ENCODE data around the gene CDKL1.
A peak's percentile ranks its signal among the peaks of the same experiment; 100 is the strongest.
"Not testable (repeated sequence)": the region's sequence is repeated elsewhere in the genome, so short reads cannot be mapped to it uniquely, and the experiment has no call there.

The CDKL1 gene

GRCh38 chr14:50383618-50384225 is 13.0 kb downstream of the CDKL1 start:
- no peak for DNase-seq

GRCh38 chr14:50381823-50382287 is 14.8 kb downstream of the CDKL1 start:
- no peak for DNase-seq

GRCh38 chr14:50381008-50381407 is 15.7 kb downstream of the CDKL1 start:
- DNase-seq: no peak

- DNase-seq: no peak
Observed at GRCh38 chr14:50380455-50380854, 16.2 kb downstream of the CDKL1 start.

- DNase-seq: no peak
Observed at GRCh38 chr14:50379563-50379962, 17.1 kb downstream of the CDKL1 start.

GRCh38 chr14:50377550-50378085 is 19.1 kb downstream of the CDKL1 start:
- no peak for DNase-seq

- no peak for DNase-seq
Observed at GRCh38 chr14:50375760-50376159, 20.9 kb downstream of the CDKL1 start.

GRCh38 chr14:50373959-50374358 is 22.7 kb downstream of the CDKL1 start:
- no peak for DNase-seq

- no peak for DNase-seq
Observed at GRCh38 chr14:50371546-50371945, 25.1 kb downstream of the CDKL1 start.

GRCh38 chr14:50366589-50366988 is 30.1 kb downstream of the CDKL1 start:
- DNase-seq: no peak

GRCh38 chr14:50366115-50366514 is 30.6 kb downstream of the CDKL1 start:
- DNase-seq: no peak

GRCh38 chr14:50365572-50365971 is 31.1 kb downstream of the CDKL1 start:
- not testable (repeated sequence) for DNase-seq

GRCh38 chr14:50364792-50365191 is 31.9 kb downstream of the CDKL1 start:
- DNase-seq: no peak

GRCh38 chr14:50363714-50364111 is 33.0 kb downstream of the CDKL1 start:
- DNase-seq: peak; percentile 29 to 46

- DNase-seq: peak; percentile 22 to 47
Observed at GRCh38 chr14:50362764-50363713, 33.6 kb downstream of the CDKL1 start.

- DNase-seq: not testable (repeated sequence)
Observed at GRCh38 chr14:50361473-50362403, 34.9 kb downstream of the CDKL1 start.

GRCh38 chr14:50360851-50361250 is 35.8 kb downstream of the CDKL1 start:
- DNase-seq: no peak

GRCh38 chr14:50360093-50360492 is 36.6 kb downstream of the CDKL1 start:
- no peak for DNase-seq

- DNase-seq: no peak
Observed at GRCh38 chr14:50359631-50360030, 37.0 kb downstream of the CDKL1 start.

- DNase-seq: no peak
Observed at GRCh38 chr14:50357753-50358395, 38.8 kb downstream of the CDKL1 start.

GRCh38 chr14:50357124-50357523 is 39.6 kb downstream of the CDKL1 start:
- DNase-seq: no peak

- not testable (repeated sequence) for DNase-seq
Observed at GRCh38 chr14:50356283-50356682, 40.4 kb downstream of the CDKL1 start.

Data from activated CD4-positive, alpha-beta T cell treated with anti-CD3 and anti-CD28 coated beads, Interleukin-2, amount 50 U/mL, for 48 hours (primary cell).